H1 (cell line): Measurements from ENCODE around the gene KNCN. TPM values are rescaled to one million over a fixed set of nuclear protein-coding genes. Genes with fewer than 3 reads are reported as not detected.

ENCODE experiments used
- CTCF ChIA-PET: fragments of 300-600 bp; sonication (Branson Sonifier 250); formaldehyde crosslinking; loops from one replicate; lab custom pipeline; 2021; ENCODE audit not compliant: partially characterized antibody; lab: Charles Lee
- POLR2A ChIA-PET: fragments of 300-600 bp; sonication (Branson Sonifier 250); formaldehyde crosslinking; loops from one replicate; lab custom pipeline; 2021; ENCODE audit warnings: inconsistent platforms; ENCODE audit not compliant: partially characterized antibody; lab: Charles Lee
- DNase-seq, 2 experiments: peaks; one replicate each; pipeline versions ENCODE4 v3.0.0 to v3.0.0-alpha.2; 2010 to 2022; ENCODE audit warnings: low spot score in 2 of 2, low read depth in 1 of 2, mixed read lengths in 1 of 2
- FAIRE-seq: peaks from 2 replicates; lab custom pipeline; 2011; peaks lifted over from hg19 to GRCh38; lab: Jason Lieb, UNC
- H2AFZ ChIP-seq: 2 replicates; pipeline ENCODE4 v1.8.1; 2012; ENCODE audit warnings: low read length, inconsistent platforms
- H2AK5ac ChIP-seq: 2 replicates; pipeline ENCODE4 v1.6.1; 2013; ENCODE audit warnings: low read depth, low read length
- H2BK120ac ChIP-seq: replicated peaks from 2 replicates; pipeline ENCODE3; 2013; ENCODE audit warnings: low read depth, low read length, inconsistent platforms
- H2BK12ac ChIP-seq: 2 replicates; pipeline ENCODE4 v1.6.1; 2013; ENCODE audit warnings: low read depth, low read length
- H2BK15ac ChIP-seq: 2 replicates; pipeline ENCODE4 v1.6.1; 2013; ENCODE audit warnings: low read length
- H2BK20ac ChIP-seq: 2 replicates; pipeline ENCODE4 v1.6.1; 2013; ENCODE audit warnings: low read length
- H2BK5ac ChIP-seq: 2 replicates; pipeline ENCODE4 v1.6.1; 2013; ENCODE audit warnings: low read depth, low read length
- H3K14ac ChIP-seq: 2 replicates; pipeline ENCODE4 v1.6.1; 2013; ENCODE audit warnings: inconsistent platforms; ENCODE audit not compliant: insufficient read length
- H3K18ac ChIP-seq: 2 replicates; pipeline ENCODE4 v1.6.1; 2013; ENCODE audit warnings: low read length; ENCODE audit errors: extremely low read depth
- H3K23ac ChIP-seq: 2 replicates; pipeline ENCODE4 v1.6.1; 2013; ENCODE audit warnings: inconsistent platforms; ENCODE audit not compliant: insufficient read length
- H3K23me2 ChIP-seq: 2 replicates; pipeline ENCODE4 v1.6.1; 2013; ENCODE audit warnings: low read depth, low read length
- H3K27ac ChIP-seq: 2 replicates; pipeline ENCODE4 v1.6.1; 2011; ENCODE audit warnings: low read depth, low read length, inconsistent platforms
- H3K27me3 ChIP-seq, 4 experiments: replicated peaks in 1 of 4; 1 replicate in 1 of 4; 2 replicates in 3 of 4; pipeline versions ENCODE4 v1.6.1 to v1.8.1; 2011 to 2013; ENCODE audit warnings: low read length in 3 of 4, mild to moderate bottlenecking in 3 of 4, inconsistent platforms in 2 of 4, mixed read lengths in 2 of 4, moderate library complexity in 1 of 4; ENCODE audit not compliant: control insufficient read depth in 3 of 4, insufficient read depth in 3 of 4; ENCODE audit errors: extremely low read depth in 1 of 4
- H3K36me3 ChIP-seq, 4 experiments: 2 replicates each; pipeline versions ENCODE4 v1.6.1 to v1.8.1; 2011 to 2013; ENCODE audit warnings: mild to moderate bottlenecking in 4 of 4, low read length in 3 of 4, moderate library complexity in 2 of 4, control low read depth in 1 of 4, inconsistent platforms in 1 of 4; ENCODE audit not compliant: insufficient read depth in 4 of 4, control insufficient read depth in 2 of 4
- H3K4ac ChIP-seq: replicated peaks from 2 replicates; pipeline ENCODE3; 2013; ENCODE audit warnings: low read length, low read depth, mixed read lengths, inconsistent platforms; ENCODE audit not compliant: insufficient read length
- H3K4me1 ChIP-seq, 4 experiments: replicated peaks in 1 of 4; 1 replicate in 1 of 4; 2 replicates in 3 of 4; pipeline versions ENCODE4 v1.6.1 to v1.8.1; 2011 to 2013; ENCODE audit warnings: low read length in 3 of 4, inconsistent platforms in 2 of 4, mixed read lengths in 1 of 4; ENCODE audit not compliant: insufficient read depth in 4 of 4, control insufficient read depth in 3 of 4
- H3K4me2 ChIP-seq, 2 experiments: 2 replicates each; pipeline versions ENCODE4 v1.6.1 to v1.8.1; 2011 to 2013; ENCODE audit warnings: low read depth in 2 of 2, low read length in 2 of 2, control low read depth in 1 of 2, inconsistent platforms in 1 of 2, mild to moderate bottlenecking in 1 of 2; ENCODE audit not compliant: insufficient read depth in 1 of 2
- H3K4me3 ChIP-seq, 4 experiments: fragments of 200-600, 300-600 bp in 1 of 4; sonication (generic), shearing (Covaris generic), sonication (Bioruptor Twin) in 1 of 4; 2 replicates each; pipeline versions ENCODE4 v1.5.1 to v1.8.1; 2011 to 2016; ENCODE audit warnings: low read length in 4 of 4, low read depth in 3 of 4, control low read depth in 2 of 4, inconsistent platforms in 2 of 4, mild to moderate bottlenecking in 2 of 4, mixed read lengths in 1 of 4, moderate library complexity in 1 of 4; ENCODE audit not compliant: insufficient read depth in 2 of 4; ENCODE audit errors: extremely low read depth in 1 of 4
- H3K56ac ChIP-seq: replicated peaks from 2 replicates; pipeline ENCODE3; 2013; ENCODE audit warnings: low read depth, mild to moderate bottlenecking, mixed read lengths, low read length, inconsistent platforms; ENCODE audit not compliant: insufficient read length
- H3K79me1 ChIP-seq: 2 replicates; pipeline ENCODE4 v1.6.1; 2013; ENCODE audit warnings: low read depth, low read length, control low read depth
- H3K79me2 ChIP-seq, 2 experiments: 2 replicates each; pipeline versions ENCODE4 v1.6.1 to v1.8.1; 2012 to 2013; ENCODE audit warnings: low read length in 2 of 2, mild to moderate bottlenecking in 2 of 2, inconsistent platforms in 1 of 2; ENCODE audit not compliant: insufficient read depth in 2 of 2, control insufficient read depth in 1 of 2
- H3K9ac ChIP-seq, 4 experiments: replicated peaks in 1 of 4; 1 replicate in 1 of 4; 2 replicates in 3 of 4; pipeline versions ENCODE4 v1.6.1 to v1.8.1; 2011 to 2013; ENCODE audit warnings: low read depth in 3 of 4, low read length in 3 of 4, control low read depth in 2 of 4, mild to moderate bottlenecking in 2 of 4, moderate library complexity in 2 of 4, inconsistent platforms in 1 of 4; ENCODE audit errors: extremely low read depth in 1 of 4
- H3K9me3 ChIP-seq, 2 experiments: 2 replicates each; pipeline versions ENCODE4 v1.6.1 to v1.8.1; 2012 to 2013; ENCODE audit warnings: mild to moderate bottlenecking in 2 of 2, moderate library complexity in 2 of 2, control low read depth in 1 of 2, inconsistent platforms in 1 of 2, low read depth in 1 of 2, low read length in 1 of 2, mixed read lengths in 1 of 2; ENCODE audit not compliant: insufficient read depth in 2 of 2
- H4K20me1 ChIP-seq, 2 experiments: replicated peaks in 1 of 2; 2 replicates each; pipeline versions ENCODE3 to v1.8.1; 2011 to 2013; ENCODE audit warnings: inconsistent platforms in 2 of 2, low read length in 2 of 2, mild to moderate bottlenecking in 1 of 2; ENCODE audit not compliant: insufficient read depth in 2 of 2, control insufficient read depth in 1 of 2
- H4K5ac ChIP-seq: 2 replicates; pipeline ENCODE4 v1.6.1; 2013; ENCODE audit warnings: low read length, low read depth, mixed read lengths, inconsistent platforms; ENCODE audit not compliant: insufficient read length
- H4K8ac ChIP-seq: 2 replicates; pipeline ENCODE4 v1.8.0; 2013; ENCODE audit warnings: mild to moderate bottlenecking, moderate library complexity, low read length, inconsistent platforms; ENCODE audit not compliant: insufficient read depth; ENCODE audit errors: extremely low read depth
- H4K91ac ChIP-seq: replicated peaks from 2 replicates; pipeline ENCODE3; 2013; ENCODE audit warnings: low read length, mixed read lengths, inconsistent platforms; ENCODE audit not compliant: insufficient read length
- CREB1 ChIP-seq: IDR thresholded peaks from 2 replicates; pipeline ENCODE4 v1.6.1; 2012; ENCODE audit warnings: inconsistent platforms
- CTBP2 ChIP-seq: IDR thresholded peaks from 2 replicates; pipeline ENCODE4 v1.7.0; 2011; ENCODE audit warnings: borderline replicate concordance, mild to moderate bottlenecking, moderate library complexity, mixed read lengths, low read length; ENCODE audit not compliant: insufficient read depth, insufficient read length
- MAFK ChIP-seq: IDR thresholded peaks from 2 replicates; pipeline ENCODE4 v1.6.1; 2012; ENCODE audit warnings: low read depth, mild to moderate bottlenecking, improper control_type of control experiment, low read length
- NRF1 ChIP-seq: IDR thresholded peaks from 2 replicates; pipeline ENCODE4 v1.6.1; 2011; ENCODE audit warnings: mild to moderate bottlenecking, low read depth, low read length, improper control_type of control experiment
- SP4 ChIP-seq: IDR thresholded peaks from 2 replicates; pipeline ENCODE4 v1.6.1; 2012; ENCODE audit warnings: low read length, inconsistent platforms
- TBP ChIP-seq: IDR thresholded peaks from 2 replicates; pipeline ENCODE4 v1.6.1; 2011; ENCODE audit warnings: low read depth, low read length, improper control_type of control experiment
- ZNF274 ChIP-seq: IDR thresholded peaks from 2 replicates; pipeline ENCODE4 v1.7.0; 2012; ENCODE audit warnings: low read length, borderline replicate concordance; ENCODE audit errors: extremely low read depth
- WGBS, 2 experiments: shearing (Covaris generic) in 1 of 2; methylation state at CpG; one replicate each; pipeline versions ENCODE4 v1.1.6 to v1.1.7; 2013 to 2015; ENCODE audit warnings: low lambda C conversion rate in 2 of 2, mixed read lengths in 2 of 2, inconsistent platforms in 1 of 2, low coverage in 1 of 2, missing lambda C conversion rate in 1 of 2; ENCODE audit not compliant: insufficient replicate concordance in 2 of 2, insufficient coverage in 1 of 2, insufficient read length in 1 of 2; ENCODE audit errors: extremely low coverage in 1 of 2, missing lambda C conversion rate in 1 of 2; 5-methylcytosine and 5-hydroxymethylcytosine counted together
- polyA plus RNA-seq, 7 experiments: library from polyadenylated mRNA; depleted of rRNA in 3 of 7; stranded (reverse) in 5 of 7; unstranded in 2 of 7; fragments of >200 nt in 5 of 7; fragments of 200-250 nt in 2 of 7; gene quantifications; 1 replicate in 5 of 7; 2 replicates in 1 of 7; 4 replicates in 1 of 7; pipeline versions ENCODE4 v1.2.1 to v1.2.3, GENCODE V29; 2011 to 2013; ENCODE audit warnings: missing spikeins in 2 of 7, mixed read lengths in 2 of 7
- total RNA-seq: library from RNA; stranded (reverse); fragmentation: NEBNext Ultra II Directional; extraction: Animal tissue kit (Norgen Biotek cat#: 25700); gene quantifications from 2 replicates; pipeline ENCODE4 v1.2.1, GENCODE V29; 2021

Gene KNCN
- total and polyA plus RNA-seq, 2 of the 8 experiments (the other 6 are each of a cell fraction or from before 2014, with no cell fraction given): not detected

DNA sequence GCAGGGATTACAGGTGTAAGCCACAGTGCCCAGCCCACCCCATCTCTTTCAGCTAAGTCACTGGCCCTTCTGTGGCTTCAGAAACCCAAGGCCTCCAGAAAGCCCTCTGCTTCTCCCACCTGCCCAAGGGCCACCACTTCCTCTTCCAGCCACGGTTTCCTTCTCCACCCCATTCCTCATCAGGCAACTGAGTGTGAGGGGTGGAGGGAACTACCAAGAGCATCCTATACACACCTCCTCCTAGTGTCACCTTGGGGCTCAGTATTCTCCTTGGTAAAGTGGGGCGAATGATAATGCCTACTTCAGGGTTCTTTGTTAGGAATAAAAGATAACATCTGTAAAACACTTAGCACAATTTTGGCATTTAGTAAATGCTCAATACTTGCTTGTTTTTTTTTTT is 30.0 kb downstream of the KNCN start:
- Histone ChIP-seq H2AFZ (no peak overlapping the region), H2BK120ac (no peak overlapping the region)
- TF ChIP-seq CTBP2: no peak
- no peak for TF ChIP-seq MAFK
- TF ChIP-seq ZNF274: no peak
- TF ChIP-seq NRF1: no peak
- no peak for TF ChIP-seq SP4
- TF ChIP-seq TBP: no peak
- no peak for TF ChIP-seq CREB1
- TF ChIP-seq, all 59 proteins: peak for 0
- DNase-seq (no peak), FAIRE-seq (no peak)
- Histone ChIP-seq H3K4ac (no peak overlapping the region), H4K8ac (no peak overlapping the region), H3K23ac (no peak overlapping the region), H3K36me3 (no peaks in the 10 kb centered on the region), H2BK12ac (no peak overlapping the region), H2BK5ac (no peak overlapping the region; the same call in 1 of the 2 replicates), H2BK15ac (no peak overlapping the region), H3K18ac (no peak overlapping the region), H3K23me2 (no peaks in the 10 kb centered on the region), H4K20me1 (peaks cover 0 to 2% of the 10 kb centered on the region in 2 experiments), H4K5ac (no peak overlapping the region), H3K14ac (no peak overlapping the region), H4K91ac (peak overlapping the region; percentile 25), H3K56ac (no peak overlapping the region), H3K9me3 (no peaks in the 10 kb centered on the region), H3K4me3 (no peak overlapping the region), H2BK20ac (no peak overlapping the region), H3K4me2 (no peak overlapping the region), H2AK5ac (no peak overlapping the region), H3K4me1 (peaks cover 28 to 55% (median 37%) of the 10 kb centered on the region in 4 experiments), H3K27me3 (peaks cover 9 to 40% (median 34%) of the 10 kb centered on the region in 4 experiments), H3K79me1 (no peaks in the 10 kb centered on the region), H3K9ac (no peak overlapping the region), H3K27ac (no peak overlapping the region), H3K79me2 (no peaks in the 10 kb centered on the region)
- ChIA-PET CTCF (interaction anchor here (1.1 to 18.9 kb wide), 12 partner anchors 8 to 88 kb away, joined by 3 to 287 read pairs (median 8); partner anchors contain the start of gene DMBX1), POLR2A (interaction anchor here (0.8 kb wide), 1 partner anchor 39 kb away, joined by 3 read pairs; no protein-coding TSS in a partner anchor)
- WGBS, 2 experiments: 82% methylated on average over 2 of the region's 2 CpGs; no CpG with 5 or more reads in 1 of the 2 experiments
